ENCODE measurements around the gene PRTFDC1.

Gene PRTFDC1

GRCh38 chr10:24813856-24814255 is 138.6 kb downstream of the PRTFDC1 start:
- no peak overlapping the region for H3K4me3 ChIP-seq (ENCODE audit: low read depth, low read length)
- no peak for TF ChIP-seq CTCF (IDR thresholded peaks at IDR 0.05; ENCODE audit: insufficient read depth, low read depth, low read length, missing control alignments)

GRCh38 chr10:24806262-24806661 is 146.1 kb downstream of the PRTFDC1 start:
- DNase-seq (ENCODE audit: low read depth): no peak
- H3K4me3 ChIP-seq (ENCODE audit: low read depth, low read length): no peak overlapping the region
- TF ChIP-seq CTCF (IDR thresholded peaks at IDR 0.05; ENCODE audit: insufficient read depth, low read depth, low read length, missing control alignments): no peak

More at GRCh38 chr10:24813856-24814255, 138.6 kb downstream of the PRTFDC1 start:
- no peak for DNase-seq (ENCODE audit: low read depth)

- TF ChIP-seq CTCF (IDR thresholded peaks at IDR 0.05; ENCODE audit: insufficient read depth, low read depth, low read length, missing control alignments): no peak
- no peak for DNase-seq (ENCODE audit: low read depth)
- H3K4me3 ChIP-seq (ENCODE audit: low read depth, low read length): no peak overlapping the region
These were observed 147.4 kb downstream of the PRTFDC1 start for GRCh38 chr10:24804956-24805355.

- no peak for DNase-seq (ENCODE audit: low read depth)
- no peak overlapping the region for H3K4me3 ChIP-seq (ENCODE audit: low read depth, low read length)
- no peak for TF ChIP-seq CTCF (IDR thresholded peaks at IDR 0.05; ENCODE audit: insufficient read depth, low read depth, low read length, missing control alignments)
These were observed 148.0 kb downstream of the PRTFDC1 start for GRCh38 chr10:24804392-24804791.

GRCh38 chr10:24802378-24802777 is 150.0 kb downstream of the PRTFDC1 start:
- DNase-seq (ENCODE audit: low read depth): no peak
- H3K4me3 ChIP-seq (ENCODE audit: low read depth, low read length): no peak overlapping the region
- no peak for TF ChIP-seq CTCF (IDR thresholded peaks at IDR 0.05; ENCODE audit: insufficient read depth, low read depth, low read length, missing control alignments)

GRCh38 chr10:24800861-24801260 is 151.5 kb downstream of the PRTFDC1 start:
- no peak for TF ChIP-seq CTCF (IDR thresholded peaks at IDR 0.05; ENCODE audit: insufficient read depth, low read depth, low read length, missing control alignments)
- DNase-seq (ENCODE audit: low read depth): no peak
- H3K4me3 ChIP-seq (ENCODE audit: low read depth, low read length): no peak overlapping the region

All from GM12865 (cell line).